C4-2B (cell line): Measurements from ENCODE around the gene SLC38A5.

Source experiments
- ZFX ChIP-seq: fragments of 450-650 bp; IDR thresholded peaks from 2 replicates; pipeline ENCODE4 v1.6.1; 2017
- TF ChIP-seq, protein P1 (sequence below): fragments of 450-650 bp; conservative IDR thresholded peaks from 2 replicates; pipeline ENCODE4 v1.5.1; 2017; ENCODE audit warnings: mild to moderate bottlenecking

DNA sequence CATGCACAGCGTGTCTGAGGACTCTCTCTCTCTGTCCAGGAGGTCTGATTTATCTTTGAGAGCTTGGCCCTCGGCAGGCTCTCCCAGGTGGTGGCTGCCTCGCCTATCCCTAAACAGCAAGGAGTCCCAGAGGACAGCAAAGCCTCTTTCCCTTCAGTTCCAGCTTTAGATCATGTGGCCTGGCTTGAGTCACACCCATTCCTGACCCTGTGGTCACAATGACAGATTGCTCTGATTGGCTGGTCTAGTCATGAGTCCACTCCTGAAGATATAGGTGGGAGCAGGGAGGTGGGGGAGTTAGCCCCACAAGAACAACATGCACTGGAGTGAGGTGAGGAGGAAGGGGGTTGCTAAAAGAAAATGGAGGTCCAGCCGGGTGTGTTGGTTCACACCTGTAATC lies 26.6 kb upstream of the SLC38A5 start:
- TF ChIP-seq, protein P1, sequence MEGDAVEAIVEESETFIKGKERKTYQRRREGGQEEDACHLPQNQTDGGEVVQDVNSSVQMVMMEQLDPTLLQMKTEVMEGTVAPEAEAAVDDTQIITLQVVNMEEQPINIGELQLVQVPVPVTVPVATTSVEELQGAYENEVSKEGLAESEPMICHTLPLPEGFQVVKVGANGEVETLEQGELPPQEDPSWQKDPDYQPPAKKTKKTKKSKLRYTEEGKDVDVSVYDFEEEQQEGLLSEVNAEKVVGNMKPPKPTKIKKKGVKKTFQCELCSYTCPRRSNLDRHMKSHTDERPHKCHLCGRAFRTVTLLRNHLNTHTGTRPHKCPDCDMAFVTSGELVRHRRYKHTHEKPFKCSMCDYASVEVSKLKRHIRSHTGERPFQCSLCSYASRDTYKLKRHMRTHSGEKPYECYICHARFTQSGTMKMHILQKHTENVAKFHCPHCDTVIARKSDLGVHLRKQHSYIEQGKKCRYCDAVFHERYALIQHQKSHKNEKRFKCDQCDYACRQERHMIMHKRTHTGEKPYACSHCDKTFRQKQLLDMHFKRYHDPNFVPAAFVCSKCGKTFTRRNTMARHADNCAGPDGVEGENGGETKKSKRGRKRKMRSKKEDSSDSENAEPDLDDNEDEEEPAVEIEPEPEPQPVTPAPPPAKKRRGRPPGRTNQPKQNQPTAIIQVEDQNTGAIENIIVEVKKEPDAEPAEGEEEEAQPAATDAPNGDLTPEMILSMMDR, result no peak
- no peak for TF ChIP-seq ZFX
